ENCODE measurements around the gene MXI1.

MXI1 gene

DNA sequence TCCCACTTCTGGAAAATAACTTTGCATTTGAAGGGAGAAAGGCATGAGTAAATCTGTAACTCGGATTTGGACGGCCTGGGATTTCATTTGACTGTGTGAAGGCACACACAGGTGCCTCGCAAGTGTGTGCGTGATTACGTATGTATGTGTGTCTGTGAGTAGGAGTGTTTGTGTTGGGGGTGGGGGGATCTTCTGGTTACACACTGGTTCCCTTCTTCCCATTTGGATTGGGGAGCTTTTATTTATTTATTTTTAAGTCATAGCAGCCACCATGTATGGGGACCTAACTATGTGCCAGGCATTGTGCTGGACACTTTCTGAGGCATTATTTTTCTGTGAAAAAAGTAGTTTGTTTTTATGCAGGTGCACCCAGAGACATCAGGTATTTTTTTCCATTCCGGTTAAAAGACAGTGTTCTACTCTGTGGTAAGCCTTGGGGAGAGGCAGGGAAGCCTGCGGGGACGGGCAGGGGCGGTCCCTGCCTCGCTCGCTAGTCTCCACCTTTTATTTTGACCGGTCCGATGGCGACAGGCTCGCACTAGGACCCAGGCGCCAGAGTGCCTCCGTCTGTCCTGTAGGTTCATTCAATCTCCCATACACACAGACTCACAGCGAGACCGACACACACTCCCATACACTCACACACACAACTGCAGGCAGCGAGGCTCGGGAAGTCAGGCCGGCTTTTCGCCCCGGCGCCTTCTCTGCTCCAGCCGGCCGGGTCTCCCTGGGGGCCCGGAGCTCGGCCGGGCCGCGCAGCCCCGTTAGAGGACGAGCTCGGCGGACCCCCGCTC, at the start of gene MXI1:
MXI1 (plus strand) TSS at position 595 of the 794 bp plus-strand sequence. CDS start 204 bp downstream, outside the sequence.
- DNase-seq, result peak; percentile 78

GRCh38 chr10:110158051-110159005, 49.1 kb upstream of the MXI1 start:
- DNase-seq, result no peak

DNA sequence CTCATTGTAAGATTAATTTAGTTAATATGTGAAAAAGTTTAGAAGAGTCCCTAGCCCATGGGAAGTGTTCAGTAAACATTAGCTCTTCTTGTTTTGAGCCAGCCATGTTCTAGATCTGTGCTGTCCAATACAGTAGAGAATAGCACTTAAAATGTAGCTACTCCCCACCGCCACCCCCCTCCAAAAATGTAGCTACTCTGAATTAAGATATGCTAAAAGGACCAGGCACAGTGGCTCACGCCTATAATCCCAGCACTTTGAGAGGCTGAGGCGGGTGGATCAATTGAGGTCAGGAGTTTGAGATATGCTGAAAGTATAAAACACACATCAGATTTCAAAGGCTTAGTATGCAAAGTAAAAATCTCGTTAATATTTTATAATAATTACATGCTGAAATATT, 47.3 kb upstream of the MXI1 start:
- no peak for DNase-seq

DNA sequence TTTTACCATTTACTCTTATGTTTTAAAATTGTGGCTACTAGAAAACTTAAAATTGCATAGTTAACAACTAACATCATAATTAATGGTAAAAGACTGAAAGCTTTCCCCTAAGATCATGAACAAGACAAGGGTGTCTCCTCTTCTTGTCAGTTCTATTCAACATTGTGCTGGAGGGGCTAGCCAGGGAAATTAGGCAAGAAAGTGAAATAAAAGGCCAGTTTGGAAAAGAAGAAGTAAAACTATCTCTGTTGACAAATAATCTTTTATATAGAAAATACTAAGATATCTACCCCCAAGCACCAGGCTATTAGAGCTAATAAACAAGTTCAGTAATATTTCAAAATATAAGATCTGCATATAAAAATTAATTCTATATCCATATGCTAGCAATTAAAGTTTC, 46.9 kb upstream of the MXI1 start:
- no peak for DNase-seq

DNA sequence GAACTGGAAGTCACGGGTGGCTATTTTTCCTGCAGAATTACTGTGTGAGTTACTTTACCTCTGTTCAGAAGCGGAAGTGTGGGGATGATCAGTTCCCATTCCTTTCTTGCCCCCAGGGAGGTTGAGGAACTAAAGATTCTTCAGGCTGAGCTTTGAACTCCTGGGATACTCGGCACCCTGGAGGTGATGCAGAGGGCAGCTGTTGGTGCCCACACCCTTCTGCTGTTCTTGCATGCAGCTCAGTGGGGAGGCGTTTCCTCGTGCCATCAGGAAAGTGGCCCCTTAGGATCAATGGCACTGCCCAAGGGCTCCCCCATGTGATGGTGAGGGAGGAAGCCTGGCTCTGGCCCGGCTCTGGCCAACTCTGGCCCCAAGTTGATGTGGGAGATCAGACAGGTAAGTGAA, 44.7 kb upstream of the MXI1 start:
- no peak for DNase-seq

- no peak for DNase-seq
These were observed 44.1 kb upstream of the MXI1 start for GRCh38 chr10:110163192-110163773.

DNA sequence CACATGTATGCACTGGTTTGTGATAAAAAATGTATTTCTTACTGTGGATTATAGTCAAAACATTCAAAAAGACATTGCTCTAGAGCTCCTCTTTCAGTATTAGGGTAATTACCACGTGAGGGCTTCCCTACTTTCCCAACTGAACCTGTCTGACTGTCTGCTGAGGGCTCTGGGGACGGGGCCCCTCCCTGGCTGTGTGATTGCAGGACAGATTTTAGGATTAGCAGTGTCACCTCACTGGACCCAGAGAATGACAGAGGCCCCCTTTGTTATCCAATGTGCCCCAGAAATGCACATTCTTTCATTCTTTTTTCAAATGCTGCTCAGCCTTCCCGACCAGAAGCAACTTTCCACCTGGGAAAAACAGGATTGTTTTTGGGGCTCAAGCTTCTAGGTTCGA, 43.6 kb upstream of the MXI1 start:
- DNase-seq, result no peak

GRCh38 chr10:110165239-110165638, 42.2 kb upstream of the MXI1 start:
- DNase-seq, result no peak

DNA sequence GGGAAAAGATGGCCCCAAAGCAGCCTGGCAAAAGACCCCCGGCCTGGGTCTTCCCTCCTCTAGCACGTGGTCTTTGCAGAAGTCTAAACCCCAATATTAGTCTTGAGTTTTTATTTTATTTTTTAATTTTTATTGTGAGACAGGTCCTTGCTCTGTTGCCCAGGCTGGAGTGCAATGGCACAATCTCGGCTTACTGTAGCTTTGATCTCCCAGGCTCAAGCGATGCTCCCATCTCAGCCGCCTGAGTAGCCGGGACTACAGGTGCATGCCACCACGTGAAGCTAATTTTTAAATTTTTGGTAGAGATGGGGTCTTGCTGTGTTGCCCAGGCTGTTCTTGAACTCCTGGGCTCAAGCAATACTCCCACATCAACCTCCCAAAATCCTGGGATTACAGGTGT, 40.3 kb upstream of the MXI1 start:
- DNase-seq, result no peak

GRCh38 chr10:110168601-110169481, 38.6 kb upstream of the MXI1 start:
- DNase-seq, result no peak

DNA sequence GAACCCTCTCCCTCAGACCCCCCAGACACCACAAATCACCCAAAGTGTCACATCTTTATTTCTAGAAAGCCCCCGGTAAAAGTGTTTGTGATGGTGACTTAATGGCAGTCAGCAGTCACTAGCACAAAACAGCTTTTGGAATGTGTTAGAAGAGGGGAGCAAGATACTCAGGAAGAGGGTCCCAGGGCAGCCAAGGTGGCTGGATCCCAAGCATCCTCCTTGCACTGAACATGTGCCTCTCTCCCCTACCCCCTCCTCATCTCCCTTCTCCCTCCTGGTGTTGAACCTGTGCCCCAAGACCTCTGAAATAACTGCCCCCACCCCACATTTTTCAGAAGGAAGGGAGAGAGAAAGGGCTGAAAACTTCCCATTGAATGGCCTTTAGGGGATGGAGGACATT, 37.8 kb upstream of the MXI1 start:
- DNase-seq, result no peak

- DNase-seq, result no peak
These were observed 37.0 kb upstream of the MXI1 start for GRCh38 chr10:110170142-110170971.

DNA sequence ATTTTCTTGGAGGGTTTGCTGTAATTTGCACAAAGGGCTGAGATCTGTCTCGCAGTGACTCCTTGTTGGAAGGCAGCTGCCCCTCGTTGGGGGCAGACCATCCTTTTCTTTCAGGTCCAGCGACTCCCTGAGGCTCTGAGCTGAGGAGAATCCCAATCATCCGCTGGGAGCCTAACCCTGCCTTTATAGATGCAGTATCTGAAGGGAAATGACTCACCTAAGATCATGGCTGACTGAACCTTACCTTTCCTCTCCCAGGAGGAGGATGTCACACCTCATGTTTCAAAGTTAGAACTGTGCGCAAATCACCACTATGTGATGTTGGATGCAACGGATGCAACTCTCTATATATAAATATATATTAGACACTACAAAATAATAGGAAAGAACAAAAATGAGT, 36.4 kb upstream of the MXI1 start:
- DNase-seq, result no peak

GRCh38 chr10:110172155-110172554, 35.2 kb upstream of the MXI1 start:
- no peak for DNase-seq

GRCh38 chr10:110174201-110174600, 33.2 kb upstream of the MXI1 start:
- DNase-seq, result no peak

- DNase-seq, result no peak
These were observed 32.6 kb upstream of the MXI1 start for GRCh38 chr10:110174816-110175215.

GRCh38 chr10:110175406-110175805, 32.0 kb upstream of the MXI1 start:
- no peak for DNase-seq

GRCh38 chr10:110176141-110177030, 31.0 kb upstream of the MXI1 start:
- no peak for DNase-seq

DNA sequence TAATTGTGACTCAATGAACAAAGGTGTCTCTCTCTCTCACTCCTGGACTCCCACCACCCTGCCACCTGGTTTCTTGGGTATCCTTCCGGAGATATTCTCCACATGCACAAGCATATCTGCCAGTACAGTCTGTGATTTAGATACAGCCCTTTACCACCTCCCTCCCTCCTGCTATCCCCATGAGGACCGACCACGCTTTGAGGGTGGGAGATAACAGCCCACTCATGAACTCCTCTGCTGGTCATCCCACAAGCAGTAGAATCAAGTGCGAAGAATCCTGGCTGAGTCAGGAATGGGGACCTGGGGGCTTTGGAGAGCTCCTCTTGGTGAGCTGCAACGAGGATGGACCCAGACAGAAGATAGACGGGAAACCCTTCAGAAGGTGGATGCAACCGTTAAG, 28.2 kb upstream of the MXI1 start:
- no peak for DNase-seq

GRCh38 chr10:110181451-110181850, 26.0 kb upstream of the MXI1 start:
- no peak for DNase-seq

DNA sequence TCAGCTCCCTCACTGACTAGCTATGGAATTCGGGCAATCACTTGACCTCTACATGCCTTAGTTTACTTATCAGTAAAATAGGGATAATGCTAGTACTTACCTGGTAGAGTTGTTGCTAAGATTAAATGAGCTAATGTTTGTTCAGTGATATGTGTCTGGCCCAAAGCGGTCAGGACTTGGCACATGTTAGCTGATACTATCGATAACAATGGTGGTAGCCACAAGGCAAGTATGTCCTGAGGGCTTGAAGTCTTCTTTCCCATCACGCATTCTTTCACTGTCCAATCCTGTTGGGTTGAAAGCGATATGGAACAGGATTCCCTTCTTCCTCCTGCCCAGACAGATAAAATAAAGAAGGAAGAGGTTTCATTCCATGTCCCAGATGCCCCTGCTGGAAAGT, 25.5 kb upstream of the MXI1 start:
- DNase-seq, result no peak

Data from activated CD4-positive, alpha-beta T cell treated with anti-CD3 and anti-CD28 coated beads, Interleukin-10, Interleukin-2, amounts not matched to agents 100 ng/mL and 50 ng/mL, durations not matched to agents 16 hours and 8 hours (primary cell).